Measurements from ENCODE around the gene VWA7.

The VWA7 gene

DNA sequence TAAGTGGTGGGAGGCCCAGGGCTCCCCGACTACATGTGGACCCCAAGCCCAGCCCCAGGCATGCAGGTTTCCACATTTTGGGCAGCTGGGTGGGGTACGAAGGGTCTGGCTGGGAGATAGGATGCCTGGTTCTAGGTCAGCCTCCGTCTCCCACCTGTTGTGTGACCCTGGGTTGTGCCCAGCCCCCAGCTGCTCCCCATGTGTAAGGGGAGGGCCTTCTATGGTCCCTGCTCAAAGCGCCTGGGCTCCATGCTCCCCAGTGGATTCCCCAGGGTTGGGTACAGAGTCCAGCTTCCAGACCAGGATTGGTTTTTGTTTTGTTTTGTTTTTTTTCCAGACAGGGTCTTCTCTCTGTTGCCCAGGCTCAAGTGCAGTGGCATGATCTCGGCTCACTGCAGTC, 1.1 kb upstream of the VWA7 start:
- DNase-seq: no peak

DNA sequence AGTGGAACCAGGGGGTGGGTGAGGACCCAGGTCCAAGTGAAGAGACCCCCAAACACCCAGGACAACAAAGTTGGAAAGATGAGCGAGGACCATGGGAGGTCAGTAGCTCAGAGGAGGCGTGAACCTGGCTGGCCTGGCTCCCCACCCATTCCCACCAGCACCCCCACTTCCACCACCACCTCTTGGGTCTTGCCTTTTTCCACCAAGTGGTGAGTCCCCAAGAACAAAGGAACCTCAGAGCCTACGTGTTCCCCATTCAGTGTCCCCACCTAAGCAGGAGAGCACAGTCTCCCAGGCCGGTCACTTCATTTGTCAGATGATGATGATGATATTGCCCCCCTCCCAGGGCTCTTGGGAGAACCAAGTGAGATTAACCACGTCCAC, 531 bp upstream of the VWA7 start:
- DNase-seq: no peak

GRCh38 chr6:31776485-31776988, 591 bp downstream of the VWA7 start:
- no peak for DNase-seq

GRCh38 chr6:31775633-31776484, 1.3 kb downstream of the VWA7 start:
- no peak for DNase-seq

DNA sequence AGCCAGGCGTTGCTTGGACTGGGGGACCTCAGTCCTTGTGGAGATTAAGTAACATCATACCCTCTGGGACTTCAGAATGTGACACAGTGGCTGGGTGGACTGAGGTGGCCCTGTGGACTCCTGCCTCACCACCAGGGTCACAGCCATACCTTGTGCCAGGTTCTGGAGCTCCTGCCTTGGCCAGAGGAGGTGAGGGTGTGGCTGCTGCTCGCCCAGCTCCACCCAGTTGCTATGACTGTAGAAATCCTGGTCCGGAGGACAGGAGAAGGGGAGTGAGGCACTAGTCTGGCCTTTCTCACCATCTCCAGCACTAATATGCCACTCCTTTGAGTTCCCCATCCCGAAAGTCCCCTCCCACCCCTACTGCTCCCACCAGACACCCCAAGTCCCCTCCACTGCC, 1.9 kb downstream of the VWA7 start:
- no peak for DNase-seq

DNA sequence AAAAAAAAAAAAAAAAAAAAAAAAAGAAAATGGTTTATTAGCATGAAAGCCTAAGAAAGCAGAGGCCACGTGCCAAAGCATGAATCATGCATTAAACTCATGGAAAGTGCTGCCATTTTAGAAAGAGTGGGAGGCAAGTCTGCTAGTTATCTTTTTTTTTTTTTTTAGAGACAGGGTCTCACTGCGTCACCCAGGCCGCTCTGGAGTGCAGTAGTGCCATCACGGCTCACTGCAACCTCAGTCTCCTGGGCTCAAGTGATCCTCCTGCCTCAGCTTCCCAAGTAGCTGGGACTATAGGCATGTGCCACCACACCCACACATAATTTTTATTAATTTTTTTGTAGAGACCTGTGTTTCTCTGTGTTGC, 5.2 kb downstream of the VWA7 start:
- DNase-seq: no peak

GRCh38 chr6:31770860-31771259, 6.3 kb downstream of the VWA7 start:
- DNase-seq: no peak

DNA sequence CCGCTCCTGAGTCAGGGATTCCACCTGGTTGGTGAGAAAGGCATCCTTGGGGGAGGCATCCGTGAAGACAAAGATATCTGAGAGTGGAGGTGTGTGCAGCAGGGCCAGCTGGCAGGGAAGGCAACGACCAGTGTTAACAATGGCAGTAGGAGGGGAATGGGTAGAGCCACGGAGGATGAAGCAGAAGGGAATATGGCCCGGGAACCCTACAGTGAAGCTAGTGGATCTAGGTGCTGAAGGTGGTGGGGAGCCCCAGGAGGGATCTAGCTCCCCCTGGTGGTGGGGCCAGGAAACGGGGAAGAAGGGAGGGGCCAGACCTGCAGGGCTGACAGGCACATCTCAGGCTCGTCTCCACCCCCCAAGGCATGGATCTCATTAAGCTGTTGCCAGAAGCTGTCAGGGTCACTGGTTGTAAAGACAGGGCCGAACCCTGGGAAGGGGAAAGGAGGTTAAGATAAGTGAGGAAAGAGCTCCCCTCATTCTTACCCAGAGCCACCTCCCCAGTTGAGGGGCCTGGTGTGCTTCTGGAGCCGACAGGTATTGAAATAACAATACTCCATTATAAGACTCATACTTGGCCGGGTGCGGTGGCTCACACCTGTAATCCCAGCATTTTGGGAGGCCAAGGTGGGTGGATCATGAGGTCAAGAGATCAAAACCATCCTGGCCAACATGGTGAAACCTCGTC, 7.3 kb downstream of the VWA7 start:
- peak; percentile 67 for DNase-seq

GRCh38 chr6:31768363-31769257, 8.5 kb downstream of the VWA7 start:
- DNase-seq: no peak

DNA sequence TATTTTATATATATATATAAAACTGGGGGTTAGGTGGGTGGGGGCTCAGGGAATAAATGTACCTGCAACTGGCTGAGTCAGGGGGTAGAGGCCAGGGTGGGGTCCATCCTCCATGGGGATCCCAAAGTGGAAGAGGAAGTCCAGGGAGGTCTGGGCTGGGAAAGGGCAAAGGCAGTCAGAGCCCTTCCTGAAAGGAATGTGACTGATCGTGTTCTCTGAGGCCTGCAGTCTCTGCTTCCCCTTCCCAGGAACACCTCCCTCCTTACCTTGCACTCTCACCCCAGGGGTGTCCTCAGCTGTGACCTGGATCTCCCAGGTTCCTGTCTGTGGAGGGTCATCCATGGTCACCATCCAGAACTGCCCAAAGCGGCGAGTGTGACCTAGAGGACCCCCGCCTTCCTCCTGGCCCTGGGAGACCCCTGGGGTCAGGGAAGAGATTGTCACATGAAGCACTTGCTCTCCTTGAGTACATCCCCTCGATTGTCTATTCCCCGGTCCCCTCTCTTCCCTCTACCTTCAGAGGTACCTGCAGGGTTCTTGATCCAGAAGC, 10.0 kb downstream of the VWA7 start:
- DNase-seq: no peak

DNA sequence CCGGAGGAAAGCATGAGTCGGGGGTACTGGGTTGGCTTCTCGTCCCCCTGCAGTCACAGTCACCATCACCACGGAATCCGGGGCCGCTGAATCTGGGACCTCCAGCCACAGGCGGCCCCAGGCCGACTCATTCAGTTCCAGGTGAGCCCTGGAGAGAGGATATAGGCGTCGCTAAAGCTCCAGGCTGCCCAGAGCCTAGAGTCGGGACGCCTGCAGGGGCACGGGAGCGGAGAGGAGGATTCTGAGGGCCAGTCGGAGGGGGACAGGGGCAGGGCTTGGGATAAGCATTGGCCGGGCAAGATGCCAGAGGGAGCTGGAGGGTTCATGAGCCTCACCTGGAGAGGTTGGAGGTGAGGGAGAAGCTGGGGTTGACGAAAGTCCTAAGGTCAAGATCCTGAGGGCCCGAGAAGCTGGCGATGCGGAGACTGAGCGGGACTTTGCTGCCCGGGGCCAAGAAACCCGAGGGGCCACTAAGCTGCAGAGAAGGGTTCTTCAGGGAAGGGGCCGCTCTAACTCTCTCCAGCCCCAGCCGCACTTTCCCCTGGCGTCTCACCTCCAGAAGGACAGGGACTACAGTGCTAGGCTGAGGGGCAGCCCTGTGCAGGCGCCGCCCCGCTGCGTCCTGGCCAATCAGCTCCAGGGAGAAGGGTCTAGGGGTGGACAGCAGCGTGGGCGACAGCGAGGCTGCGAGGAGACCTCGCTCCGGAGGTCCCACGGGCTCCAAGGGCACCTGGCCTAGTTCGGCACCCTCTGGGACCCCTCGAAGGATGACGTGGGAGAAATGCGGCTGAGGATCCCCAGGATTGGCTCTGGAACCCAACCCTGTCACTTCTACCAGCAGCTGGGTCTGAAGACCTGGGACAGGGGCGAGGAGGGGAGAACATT, 11.0 kb downstream of the VWA7 start:
- DNase-seq: no peak

- DNase-seq: no peak
Measured at GRCh38 chr6:31765559-31765909, 11.6 kb downstream of the VWA7 start.

DNA sequence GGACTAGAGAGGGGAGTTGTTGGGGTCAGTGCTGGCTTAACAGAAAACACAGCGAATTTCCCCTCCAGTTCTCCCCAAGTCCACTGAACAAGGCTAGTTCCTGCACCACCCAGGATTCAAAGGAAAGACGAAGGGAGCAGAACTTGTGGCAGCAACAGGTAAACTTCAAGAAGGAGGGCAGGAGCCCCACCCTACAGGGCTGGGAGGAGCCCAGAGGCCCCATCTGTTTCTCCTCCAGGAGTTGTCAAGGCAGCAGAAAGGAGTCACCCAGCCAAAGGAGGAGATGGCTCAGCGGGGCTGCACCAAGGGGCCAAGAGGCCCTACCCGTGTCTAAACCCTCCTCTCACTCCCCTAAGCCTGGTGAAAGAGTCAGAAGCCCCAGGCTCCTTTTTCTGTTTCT, 12.9 kb downstream of the VWA7 start:
- no peak for DNase-seq

- no peak for DNase-seq
Measured at GRCh38 chr6:31763619-31763940, 13.5 kb downstream of the VWA7 start.

DNA sequence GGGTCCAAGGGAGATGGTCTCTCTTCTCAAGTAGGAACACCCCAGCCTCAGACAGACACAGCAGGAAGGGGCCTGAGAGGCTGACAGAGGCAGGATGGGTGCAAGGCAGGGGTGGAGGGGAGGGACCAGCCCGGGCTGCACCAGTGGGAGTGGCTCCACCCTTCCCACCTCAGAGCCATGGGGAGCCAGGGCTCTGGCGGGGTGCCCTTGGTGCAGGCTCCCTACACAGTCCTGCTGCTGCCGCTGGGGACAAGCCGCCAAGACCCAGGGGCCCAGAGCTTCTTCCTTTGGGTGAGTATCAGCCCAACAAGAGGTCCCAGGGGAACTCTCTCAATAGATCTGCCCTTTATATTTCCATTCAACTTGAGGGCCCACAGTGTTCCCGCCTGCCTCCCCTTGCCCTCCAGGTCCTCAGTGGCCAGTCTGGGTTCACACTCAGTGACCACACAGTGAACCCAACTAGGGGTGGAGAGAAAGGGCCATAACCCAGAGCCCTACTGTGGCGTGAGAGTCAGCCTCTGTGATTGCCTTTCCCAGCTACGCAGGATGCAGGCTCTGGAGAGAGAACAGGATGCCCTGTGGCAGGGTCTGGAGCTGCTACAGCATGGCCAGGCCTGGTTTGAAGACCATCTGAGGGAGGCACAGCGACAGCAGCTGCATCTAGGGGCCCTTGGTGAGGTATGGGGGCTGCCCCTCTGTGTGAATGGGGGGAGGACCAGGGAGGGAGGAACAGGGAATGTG, 14.1 kb downstream of the VWA7 start:
- no peak for DNase-seq

DNA sequence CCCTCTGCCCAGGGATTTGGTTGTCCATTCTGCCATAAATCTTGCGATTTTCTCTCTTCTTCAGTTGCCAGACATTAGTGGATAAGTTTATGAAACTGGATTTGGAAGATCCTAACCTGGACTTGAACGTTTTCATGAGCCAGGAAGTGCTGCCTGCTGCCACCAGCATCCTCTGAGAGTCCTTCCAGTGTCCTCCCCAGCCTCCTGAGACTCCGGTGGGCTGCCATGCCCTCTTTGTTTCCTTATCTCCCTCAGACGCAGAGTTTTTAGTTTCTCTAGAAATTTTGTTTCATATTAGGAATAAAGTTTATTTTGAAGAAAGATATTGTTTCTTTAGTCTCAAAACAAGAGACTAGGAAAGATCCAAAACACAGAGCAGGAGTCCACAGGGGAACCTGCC, 14.8 kb downstream of the VWA7 start, which contains the start of gene SAPCD1:
Gene SAPCD1 (plus strand): TSS at position 301 of the 400 bp plus-strand sequence. CDS start 399 bp downstream, outside the sequence.
- DNase-seq: no peak

DNA sequence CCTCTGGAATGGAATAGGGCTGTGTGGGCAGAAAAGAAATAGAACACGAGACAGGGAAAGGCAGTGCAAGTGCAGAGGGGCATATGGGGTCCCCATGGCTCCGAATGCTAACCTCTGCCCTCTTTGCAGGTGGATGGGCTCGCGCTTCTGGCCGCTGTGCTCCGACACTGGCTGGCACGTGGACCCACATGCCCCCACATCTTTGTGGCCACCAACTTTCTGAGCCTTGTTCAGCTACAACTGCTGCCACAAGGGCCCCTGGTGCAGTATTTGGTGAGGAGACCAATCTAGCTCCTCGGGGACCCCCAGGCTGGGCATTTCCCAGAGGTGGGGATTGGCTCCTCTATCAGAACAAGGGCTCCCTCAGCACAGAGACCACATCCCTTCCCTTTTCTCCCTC, 15.8 kb downstream of the VWA7 start:
- no peak for DNase-seq

DNA sequence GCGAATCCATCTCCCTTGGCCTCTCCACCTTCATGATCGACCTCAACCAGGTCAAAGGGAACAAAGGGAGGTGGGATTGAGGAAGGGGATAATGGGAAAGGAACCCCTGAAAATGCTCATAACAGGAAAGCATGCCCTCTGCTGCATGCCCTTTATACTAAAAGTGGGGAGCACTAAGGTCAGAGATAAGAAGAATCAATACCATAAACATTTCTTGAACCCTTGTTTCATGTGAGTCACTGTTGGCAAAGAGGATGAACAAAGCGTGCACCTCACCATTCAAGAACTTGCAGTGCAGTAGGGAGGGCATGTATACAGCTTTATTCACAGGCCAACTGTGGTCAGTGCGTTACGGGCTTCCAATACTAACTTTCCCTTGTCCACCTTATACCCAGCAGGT, 16.3 kb downstream of the VWA7 start:
- no peak for DNase-seq

DNA sequence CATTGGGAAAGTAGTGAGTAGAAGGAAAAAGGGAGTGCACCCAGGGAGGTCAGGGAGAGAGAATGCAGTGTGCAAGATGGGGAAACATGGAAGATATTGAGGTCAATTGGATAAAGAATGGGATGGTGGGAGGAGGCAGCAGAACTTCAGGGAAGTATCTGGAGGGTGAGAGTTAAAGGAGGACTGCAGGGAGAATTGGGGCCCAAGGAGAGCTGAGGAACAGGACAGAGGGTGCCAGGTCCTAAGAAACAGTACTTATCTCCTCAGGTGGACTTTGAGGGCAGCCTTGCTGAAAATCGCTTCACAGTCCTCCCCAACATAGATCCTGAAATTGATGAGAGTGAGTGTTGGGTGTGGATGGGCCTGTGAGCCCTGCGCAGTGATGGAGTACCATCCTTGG, 18.8 kb downstream of the VWA7 start:
- no peak for DNase-seq

DNA sequence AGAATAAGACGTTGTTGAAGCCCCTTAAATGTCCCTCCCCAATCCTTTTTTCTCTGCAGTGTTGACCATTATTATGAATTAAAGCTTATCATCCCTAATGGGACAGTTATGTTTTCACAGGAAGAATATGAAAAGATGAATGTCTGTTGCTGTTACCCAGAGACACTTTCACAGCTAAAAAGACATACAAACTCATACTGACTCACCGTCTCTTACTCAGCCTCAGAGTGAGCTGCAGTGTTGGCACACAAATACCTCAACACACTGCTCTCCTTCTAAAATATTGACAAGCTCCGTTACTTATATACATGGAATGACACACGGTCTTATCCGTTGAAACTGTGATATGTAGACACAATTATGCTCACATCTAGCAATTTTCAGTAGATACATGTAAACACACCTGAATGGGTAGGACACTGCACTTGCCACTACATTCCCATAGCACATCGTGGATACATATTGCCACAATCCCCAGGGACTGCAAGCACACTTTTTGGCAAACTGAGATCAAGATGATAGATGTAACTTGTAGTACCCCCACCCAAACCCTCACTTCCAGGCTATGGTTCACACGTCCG, 24.3 kb downstream of the VWA7 start:
- no peak for DNase-seq

Data from femur (tissue), 1 donor.